Measurements from ENCODE around the gene SYT10.
A peak's percentile ranks its signal among the peaks of the same experiment; 100 is the strongest.
"Not testable (repeated sequence)": the region's sequence is repeated elsewhere in the genome, so short reads cannot be mapped to it uniquely, and the experiment has no call there.

SYT10 gene, protein sequence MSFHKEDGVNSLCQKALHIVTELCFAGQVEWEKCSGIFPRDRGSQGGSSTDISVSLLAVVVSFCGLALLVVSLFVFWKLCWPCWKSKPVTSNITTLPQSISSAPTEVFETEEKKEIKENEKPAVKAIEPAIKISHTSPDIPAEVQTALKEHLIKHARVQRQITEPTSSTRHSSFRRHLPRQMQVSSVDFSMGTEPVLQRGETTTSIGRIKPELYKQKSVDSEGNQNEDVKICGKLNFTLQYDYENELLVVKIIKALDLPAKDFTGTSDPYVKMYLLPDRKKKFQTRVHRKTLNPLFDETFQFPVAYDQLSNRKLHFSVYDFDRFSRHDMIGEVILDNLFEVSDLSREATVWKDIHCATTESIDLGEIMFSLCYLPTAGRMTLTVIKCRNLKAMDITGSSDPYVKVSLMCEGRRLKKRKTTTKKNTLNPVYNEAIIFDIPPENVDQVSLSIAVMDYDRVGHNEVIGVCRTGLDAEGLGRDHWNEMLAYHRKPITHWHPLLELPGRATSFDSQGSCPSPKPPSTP

GRCh38 chr12:33439587-33440011 lies at the start of gene SYT10:
TSS of gene SYT10 (minus strand) at chr12:33439819. CDS start at chr12:33439522, 297 bp downstream.
- DNase-seq (ENCODE audit: low spot score) = no peak

DNA sequence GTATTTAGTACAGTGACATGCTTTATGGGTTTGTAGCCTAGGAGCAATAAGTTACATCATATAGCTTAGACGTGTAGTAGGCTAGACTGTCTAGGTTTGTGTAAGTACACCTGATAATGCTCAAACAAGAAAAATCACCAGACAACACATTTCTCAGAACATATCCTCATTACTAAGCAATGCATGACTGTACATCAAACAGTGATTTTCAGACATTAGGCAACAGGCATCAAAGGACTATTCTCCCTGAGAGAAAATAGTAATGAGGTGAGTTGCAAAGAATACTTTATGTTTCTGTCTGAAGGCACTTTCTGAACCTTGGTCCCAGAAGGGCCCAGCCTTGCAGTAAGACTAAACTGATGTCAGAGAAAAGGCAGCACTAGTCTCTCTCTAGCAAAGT lies 48.4 kb upstream of the SYT10 start:
- DNase-seq (ENCODE audit: low spot score) = no peak

GRCh38 chr12:33486058-33486457 lies 46.4 kb upstream of the SYT10 start:
- no peak for DNase-seq (ENCODE audit: low spot score)

DNA sequence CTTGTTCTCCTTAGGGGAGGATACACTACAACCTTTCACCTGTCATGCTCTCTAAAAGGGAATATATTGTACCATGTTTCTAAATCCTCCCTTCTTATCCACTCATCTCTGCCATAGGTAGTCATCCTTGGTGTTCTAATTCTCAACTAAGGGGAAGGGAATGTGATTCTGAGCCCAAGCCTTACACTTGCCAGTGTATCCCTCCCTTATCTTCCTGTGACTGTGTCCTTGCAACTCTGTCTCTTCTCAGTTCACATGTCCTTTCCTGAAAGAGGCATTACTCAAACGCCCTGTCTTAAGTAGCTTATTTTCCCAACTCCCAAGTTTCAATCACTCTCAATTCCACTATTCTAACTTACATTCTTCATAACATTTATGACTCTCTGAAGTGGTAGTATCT lies 44.5 kb upstream of the SYT10 start:
- DNase-seq (ENCODE audit: low spot score) = no peak

DNA sequence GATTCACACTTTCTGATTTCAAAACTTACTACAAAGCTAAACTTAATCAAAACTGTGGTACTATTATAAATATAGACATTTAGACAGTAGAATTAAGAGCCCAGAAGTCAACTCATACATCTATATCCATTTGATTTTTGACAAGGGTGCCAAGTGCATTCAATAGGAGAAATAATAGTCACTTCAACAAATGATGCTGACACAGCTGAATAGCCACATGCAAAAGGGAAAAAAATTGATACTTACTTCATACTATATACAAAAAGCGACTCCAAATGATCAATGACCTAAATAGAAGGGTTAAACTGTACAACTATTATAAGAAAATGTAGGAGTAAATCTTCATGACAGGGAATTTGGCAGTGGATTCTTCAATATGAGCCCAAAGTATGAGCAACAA lies 40.7 kb upstream of the SYT10 start:
- no peak for DNase-seq (ENCODE audit: low spot score)

- DNase-seq (ENCODE audit: low spot score) = no peak
Measured at GRCh38 chr12:33476058-33476457, 36.4 kb upstream of the SYT10 start.

DNA sequence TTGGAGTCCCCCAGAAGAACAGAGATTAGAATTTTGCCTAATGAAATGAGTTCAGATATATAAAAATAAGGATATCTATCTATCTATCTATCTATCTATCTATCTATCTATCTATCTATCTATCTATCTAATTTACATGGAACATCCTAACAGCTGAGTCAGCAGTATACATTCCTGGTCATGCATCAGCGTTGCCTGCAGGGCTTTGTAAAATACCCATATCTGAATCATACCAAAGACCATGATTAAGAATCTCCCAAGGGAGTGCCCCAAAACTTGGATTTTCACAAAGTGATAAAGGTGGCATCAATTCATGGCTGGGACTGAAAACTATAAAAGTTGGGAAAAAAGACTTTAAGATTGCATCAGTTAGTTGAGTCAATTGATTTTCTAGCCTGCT lies 32.7 kb upstream of the SYT10 start:
- no peak for DNase-seq (ENCODE audit: low spot score)

DNA sequence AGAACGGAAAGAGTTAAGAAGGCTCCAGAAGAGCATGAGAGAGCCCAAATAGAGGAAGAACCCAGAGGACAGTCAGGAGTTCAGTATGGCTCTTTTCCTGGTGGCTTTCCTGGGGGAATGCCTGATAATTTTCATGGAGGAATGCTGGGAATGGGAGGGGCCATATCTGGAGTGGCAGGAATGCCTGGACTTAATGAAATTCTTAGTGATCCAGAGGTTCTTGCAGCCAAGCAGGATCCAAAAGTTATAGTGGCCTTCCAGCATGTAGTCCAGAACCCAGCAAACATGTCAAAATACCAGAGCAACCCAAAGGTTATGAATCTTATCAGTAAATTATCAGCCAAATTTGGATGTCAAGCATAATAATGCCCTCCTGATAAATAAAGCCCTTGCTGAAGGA lies 15.5 kb upstream of the SYT10 start:
- DNase-seq (ENCODE audit: low spot score) = no peak

DNA sequence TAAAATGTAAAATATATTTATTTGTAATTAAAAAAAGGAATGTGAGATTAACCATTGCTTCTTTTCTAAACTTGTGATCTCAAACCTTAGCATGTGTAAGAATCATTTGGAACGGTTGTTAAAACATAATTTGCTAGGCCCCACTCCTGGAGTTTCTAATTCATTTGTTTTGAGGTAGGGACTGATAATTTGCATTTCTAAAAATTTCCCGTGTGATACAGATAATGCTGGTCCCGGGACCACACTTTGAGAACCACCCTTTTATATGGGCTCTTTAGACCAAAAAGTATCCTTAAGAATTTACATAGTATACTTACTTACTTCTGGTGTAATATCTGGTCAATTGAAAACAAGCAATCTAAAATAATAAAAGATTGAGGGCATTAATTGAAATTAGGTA lies 10.9 kb upstream of the SYT10 start:
- DNase-seq (ENCODE audit: low spot score) = no peak

GRCh38 chr12:33440477-33440876 lies 858 bp upstream of the SYT10 start:
- no peak for DNase-seq (ENCODE audit: low spot score)

GRCh38 chr12:33438851-33439586 lies 600 bp downstream of the SYT10 start:
- DNase-seq (ENCODE audit: low spot score) = no peak

GRCh38 chr12:33438025-33438772 lies 1.4 kb downstream of the SYT10 start:
- no peak for DNase-seq (ENCODE audit: low spot score)

GRCh38 chr12:33437598-33437997 lies 2.0 kb downstream of the SYT10 start:
- no peak for DNase-seq (ENCODE audit: low spot score)

GRCh38 chr12:33432992-33433391 lies 6.6 kb downstream of the SYT10 start:
- no peak for DNase-seq (ENCODE audit: low spot score)

DNA sequence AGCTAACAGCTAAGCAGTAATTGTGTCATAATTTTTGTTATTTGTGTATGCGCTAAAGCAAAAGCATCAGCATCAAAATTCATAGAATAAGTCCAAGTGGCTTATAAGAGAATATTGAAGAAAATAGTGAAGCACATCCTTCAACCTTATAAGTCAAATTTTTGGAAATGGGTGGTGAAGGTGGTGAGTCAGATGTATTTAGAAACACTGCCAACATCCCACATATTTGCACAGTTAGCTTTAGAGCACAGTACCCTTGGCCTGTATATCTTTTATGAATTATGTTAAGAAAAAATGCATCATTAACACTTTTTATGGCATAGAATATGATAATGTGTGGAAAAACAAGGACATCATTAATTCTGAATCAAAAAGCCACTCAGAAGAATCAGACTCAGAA lies 8.0 kb downstream of the SYT10 start:
- DNase-seq (ENCODE audit: low spot score) = no peak

DNA sequence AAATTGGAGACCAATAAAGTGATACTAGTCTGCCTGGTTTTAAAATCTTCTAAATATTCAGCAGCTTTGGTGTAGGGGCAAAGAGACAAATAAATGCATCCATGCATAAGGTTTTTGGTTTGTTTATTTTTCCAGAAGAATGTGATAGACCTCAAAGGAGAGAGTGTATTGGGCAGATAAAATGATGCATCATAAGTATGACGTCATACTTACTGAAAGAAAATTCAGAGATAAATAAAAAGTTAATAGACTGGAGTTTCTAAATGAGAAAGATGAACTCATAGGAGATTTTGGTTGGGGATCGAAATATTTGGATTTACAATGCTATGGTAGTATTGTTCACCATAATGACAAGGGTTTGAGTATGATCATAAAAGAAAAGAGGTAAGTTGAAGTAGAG lies 10.2 kb downstream of the SYT10 start:
- DNase-seq (ENCODE audit: low spot score) = no peak

DNA sequence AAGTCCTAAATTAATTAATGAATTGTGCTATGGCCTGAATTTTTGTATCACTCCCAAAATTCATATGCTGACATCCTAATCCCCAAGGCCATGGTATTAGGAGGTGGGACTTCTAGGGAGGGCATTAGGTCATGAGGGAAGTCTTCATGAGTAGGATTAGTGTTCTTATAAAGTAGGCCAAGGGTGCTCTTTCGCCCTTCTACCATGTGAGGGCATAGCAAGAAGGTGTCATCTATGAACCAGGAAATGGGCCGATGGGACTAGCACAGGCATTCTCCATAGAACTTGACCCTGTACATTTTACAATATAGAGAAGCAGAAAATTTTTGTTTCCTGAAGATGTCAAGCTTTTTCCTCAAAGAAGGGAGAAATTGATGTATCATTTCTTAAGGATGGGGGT lies 12.5 kb downstream of the SYT10 start:
- DNase-seq (ENCODE audit: low spot score) = peak; percentile 44

- no peak for DNase-seq (ENCODE audit: low spot score)
Measured at GRCh38 chr12:33423706-33424105, 15.9 kb downstream of the SYT10 start.

- DNase-seq (ENCODE audit: low spot score) = not testable (repeated sequence)
Measured at GRCh38 chr12:33412410-33412809, 27.2 kb downstream of the SYT10 start.

DNA sequence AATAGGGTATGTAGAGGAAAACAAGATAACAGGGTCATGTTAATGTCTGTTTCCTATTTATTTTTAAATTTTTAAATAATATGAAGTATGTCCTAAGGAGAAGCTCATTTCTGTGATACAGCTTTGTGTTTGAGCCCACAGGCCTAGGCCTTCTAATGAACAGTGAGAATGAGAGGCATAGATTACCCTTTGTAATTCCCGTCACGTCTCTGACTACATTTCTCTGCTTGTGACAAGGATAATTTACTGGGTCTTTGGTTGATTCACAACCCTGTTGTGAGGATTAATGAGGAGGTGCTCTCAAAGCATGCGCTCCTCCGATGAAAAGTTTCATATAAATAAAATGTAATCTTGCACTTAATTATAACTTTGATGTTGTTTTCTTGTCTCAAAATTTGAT lies 56.1 kb downstream of the SYT10 start:
- DNase-seq (ENCODE audit: low spot score) = no peak

DNA sequence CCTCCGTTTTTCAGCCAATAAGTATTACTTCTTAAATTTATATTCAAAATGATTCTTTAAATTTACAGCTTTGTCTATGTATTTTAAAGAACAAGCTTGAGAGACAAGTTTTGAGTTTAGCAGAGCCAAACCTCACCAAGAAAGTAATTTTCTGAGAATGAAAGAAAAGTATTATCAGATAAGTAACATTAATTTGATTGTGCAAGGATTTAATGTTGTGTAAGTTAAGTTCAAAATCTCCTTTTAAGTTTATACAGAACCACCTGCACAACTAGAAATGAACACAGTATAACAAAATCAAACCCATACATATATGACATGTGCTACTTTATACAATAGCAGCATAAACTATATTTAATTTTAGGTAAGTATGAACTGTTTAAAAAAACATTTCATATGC lies 63.5 kb downstream of the SYT10 start:
- no peak for DNase-seq (ENCODE audit: low spot score)

GRCh38 chr12:33370318-33370717 lies 69.3 kb downstream of the SYT10 start:
- DNase-seq (ENCODE audit: low spot score) = no peak

GRCh38 chr12:33357181-33357580 lies 82.4 kb downstream of the SYT10 start:
- DNase-seq (ENCODE audit: low spot score) = no peak

Measured in NAMALWA (cell line).